Right cardiac atrium (tissue), 5 donors: ENCODE results near the gene SRR. TPM values are rescaled to one million over a fixed set of nuclear protein-coding genes. Genes with fewer than 3 reads are reported as not detected.
A peak's percentile ranks its signal among the peaks of the same experiment; 100 is the strongest.

Source experiments
- ATAC-seq, 2 donors: fragments of 200-7000 bp; cut with Tn5 transposase; one replicate each; pipeline versions ENCODE4 v1.8.0 to v1.9.1; 2020; ENCODE audit warnings: moderate library complexity in 2 of 2, mild to moderate bottlenecking in 1 of 2
- DNase-seq, 3 donors: peaks; one replicate each; pipeline ENCODE4 v3.0.0-alpha.2; 2020
- H3K27ac ChIP-seq: one replicate; pipeline ENCODE4 v1.5.1; 2013; ENCODE audit warnings: mild to moderate bottlenecking, low read length, control low read depth, moderate library complexity
- H3K27me3 ChIP-seq: one replicate; pipeline ENCODE4 v1.6.1; 2013; ENCODE audit not compliant: control insufficient read depth, insufficient read depth
- H3K4me1 ChIP-seq: one replicate; pipeline ENCODE4 v1.6.1; 2013; ENCODE audit warnings: low read length; ENCODE audit not compliant: control insufficient read depth, insufficient read depth
- H3K4me3 ChIP-seq: one replicate; pipeline ENCODE4 v1.5.1; 2013; ENCODE audit warnings: low read length, control low read depth
- H3K9me3 ChIP-seq: one replicate; pipeline ENCODE4 v1.6.1; 2013; ENCODE audit warnings: low read length; ENCODE audit not compliant: control insufficient read depth
- WGBS: extraction: QIAGEN DNeasy Blood & Tissue Kit; methylation state at CpG from one replicate; pipeline ENCODE4 v1.1.7; 2013; 5-methylcytosine and 5-hydroxymethylcytosine counted together
- intact Hi-C, 4 donors: fragments of 100-400 bp; cut with DNase I; formaldehyde crosslinking; loops; one replicate each; pipeline versions ENCODE4 v1.11.0 to v1.14.0; 2022 to 2023
- polyA plus RNA-seq: library from polyadenylated mRNA; stranded (reverse); fragments of 200-250 nt; gene quantifications from one replicate; pipeline ENCODE4 v1.2.3, GENCODE V29; 2013
- total RNA-seq, 4 donors: library from RNA; stranded (reverse); fragmentation: NEBNext Ultra II Directional; extraction: Animal tissue kit (Norgen Biotek cat#: 25700); gene quantifications; one replicate each; pipeline ENCODE4 v1.2.1, GENCODE V29; 2021
- donor health status: healthy with polysubstance abuse.
- donor health status: DM: no; HTN: yes; CAD: no.
- donor health status: DM: no; HTN: no; CAD: no.
- donor health status: DM: no; HTN: yes; CAD: no; lungs with severe emphysema.
- donor health status: DM: yes; HTN: yes; CAD: no.

The SRR gene
- total and polyA plus RNA-seq, 5 donors: 5.2 to 12.5 (median 11.3) TPM

- ATAC-seq (no peak), DNase-seq (no peak)
- no peak overlapping the region for H3K27ac ChIP-seq
- H3K4me1 ChIP-seq: peaks cover 4% of the 10 kb centered on the region
- intact Hi-C loops: no loop called here
- no peaks in the 10 kb centered on the region for H3K9me3 ChIP-seq
- no peak overlapping the region for H3K4me3 ChIP-seq
- H3K27me3 ChIP-seq: no peaks in the 10 kb centered on the region
- WGBS: 46% methylated on average over 3 of the region's 3 CpGs
These were observed 36.9 kb upstream of the SRR start for GRCh38 chr17:2266865-2267228.

DNA sequence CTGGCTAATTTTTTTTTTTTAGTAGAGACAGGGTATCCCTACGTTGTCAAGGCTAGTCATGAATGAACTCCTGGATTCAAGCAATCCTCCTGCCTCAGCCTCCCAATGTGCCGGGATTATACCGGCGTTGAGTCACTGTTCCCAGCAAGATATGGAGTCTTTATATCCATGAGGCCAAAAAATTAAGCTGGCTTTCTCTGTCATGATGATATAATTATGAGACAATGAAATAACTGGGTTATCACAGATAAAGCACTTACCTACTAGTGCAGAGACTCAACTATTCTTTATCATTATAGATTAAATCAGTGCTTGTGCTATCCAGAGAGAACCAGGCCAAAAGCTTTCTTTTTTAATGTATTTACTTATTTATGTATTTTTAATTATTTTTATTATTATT is 36.4 kb upstream of the SRR start:
- ATAC-seq (no peak), DNase-seq (no peak)
- Histone ChIP-seq H3K9me3 (no peaks in the 10 kb centered on the region), H3K4me3 (no peak overlapping the region), H3K27me3 (no peaks in the 10 kb centered on the region), H3K4me1 (peaks cover 4% of the 10 kb centered on the region), H3K27ac (no peak overlapping the region)
- intact Hi-C loops: no loop called here
- 88% methylated on average over 4 of the region's 4 CpGs for WGBS

- WGBS: 95% methylated on average over 3 of the region's 3 CpGs
- DNase-seq: no peak
- H3K27ac ChIP-seq: no peak overlapping the region
- no peaks in the 10 kb centered on the region for H3K9me3 ChIP-seq
- H3K4me3 ChIP-seq: no peak overlapping the region
- no peak for ATAC-seq
- H3K4me1 ChIP-seq: no peaks in the 10 kb centered on the region
- intact Hi-C loops: no loop called here
- H3K27me3 ChIP-seq: no peaks in the 10 kb centered on the region
These were observed 31.6 kb upstream of the SRR start for GRCh38 chr17:2271985-2272702.

DNA sequence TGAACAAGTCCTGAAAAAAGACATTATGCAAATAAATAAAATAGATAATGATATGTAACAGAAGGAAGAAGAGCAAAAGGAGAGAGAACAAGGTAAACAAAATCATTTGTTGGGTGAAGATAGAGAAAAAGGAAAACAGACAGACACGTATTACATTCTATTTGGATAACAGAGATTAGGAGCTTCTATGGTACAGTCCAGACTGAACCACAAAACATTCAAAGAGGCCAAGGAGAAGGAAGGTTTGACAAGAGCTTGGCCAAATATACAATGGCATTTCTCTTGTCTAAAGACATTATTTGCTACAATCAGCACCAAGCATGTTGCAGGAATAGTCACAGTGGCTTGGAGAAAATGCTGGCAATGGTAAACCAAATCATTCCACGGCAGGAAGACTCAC is 29.3 kb upstream of the SRR start:
- no peak overlapping the region for H3K4me3 ChIP-seq
- no peaks in the 10 kb centered on the region for H3K9me3 ChIP-seq
- intact Hi-C loops: no loop called here
- DNase-seq (no peak), ATAC-seq (no peak)
- no peaks in the 10 kb centered on the region for H3K4me1 ChIP-seq
- H3K27ac ChIP-seq: no peak overlapping the region
- no peaks in the 10 kb centered on the region for H3K27me3 ChIP-seq
- WGBS: 74% methylated on average over 2 of the region's 2 CpGs

- ATAC-seq: no peak
- WGBS: 65% methylated on average over 1 of the region's 1 CpG
- Histone ChIP-seq H3K27me3 (no peaks in the 10 kb centered on the region), H3K4me3 (no peak overlapping the region), H3K4me1 (no peaks in the 10 kb centered on the region), H3K27ac (no peak overlapping the region), H3K9me3 (no peaks in the 10 kb centered on the region)
- DNase-seq: no peak
- intact Hi-C loops: no loop called here
These were observed 28.0 kb upstream of the SRR start for GRCh38 chr17:2275722-2276121.

- no peaks in the 10 kb centered on the region for H3K9me3 ChIP-seq
- DNase-seq (no peak), ATAC-seq (no peak)
- no peak overlapping the region for H3K4me3 ChIP-seq
- H3K27ac ChIP-seq: no peak overlapping the region
- 95% methylated on average over 9 of the region's 9 CpGs for WGBS
- intact Hi-C loops: no loop called here
- no peaks in the 10 kb centered on the region for H3K27me3 ChIP-seq
- H3K4me1 ChIP-seq: no peaks in the 10 kb centered on the region
These were observed 26.1 kb upstream of the SRR start for GRCh38 chr17:2277429-2278170.

DNA sequence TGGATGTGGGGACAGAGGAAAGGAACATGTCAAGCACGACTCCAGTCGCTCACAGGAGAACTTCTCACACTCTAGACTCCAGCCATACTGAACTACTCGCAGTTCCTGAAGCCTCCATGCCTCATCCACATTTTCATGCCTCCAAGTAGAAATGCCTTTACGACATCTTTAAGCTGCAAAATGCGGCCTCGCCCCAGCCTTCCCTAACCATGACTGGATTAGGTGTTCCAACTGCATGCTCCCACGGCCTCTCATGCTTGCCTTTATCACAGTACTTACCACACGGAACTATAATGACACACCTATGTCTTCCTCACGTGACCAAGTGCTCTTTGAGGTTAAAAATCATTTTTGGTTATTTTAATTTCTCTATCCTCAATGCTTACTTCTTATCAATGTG is 24.0 kb upstream of the SRR start:
- 93% methylated on average over 9 of the region's 9 CpGs for WGBS
- no peaks in the 10 kb centered on the region for H3K27me3 ChIP-seq
- H3K4me3 ChIP-seq: no peak overlapping the region
- no peaks in the 10 kb centered on the region for H3K4me1 ChIP-seq
- H3K9me3 ChIP-seq: no peaks in the 10 kb centered on the region
- DNase-seq: no peak
- ATAC-seq: no peak
- intact Hi-C loops: no loop called here
- no peak overlapping the region for H3K27ac ChIP-seq

- no peaks in the 10 kb centered on the region for H3K4me1 ChIP-seq
- no peak overlapping the region for H3K27ac ChIP-seq
- peak in 1 of 2 donors; percentile 73 for ATAC-seq
- no peak for DNase-seq
- intact Hi-C loops: no loop called here
- H3K27me3 ChIP-seq: no peaks in the 10 kb centered on the region
- H3K9me3 ChIP-seq: no peaks in the 10 kb centered on the region
- 49% methylated on average over 7 of the region's 7 CpGs for WGBS
- no peak overlapping the region for H3K4me3 ChIP-seq
These were observed 21.4 kb upstream of the SRR start for GRCh38 chr17:2282297-2282873.

- Histone ChIP-seq H3K4me1 (no peaks in the 10 kb centered on the region), H3K27me3 (no peaks in the 10 kb centered on the region), H3K9me3 (no peaks in the 10 kb centered on the region), H3K27ac (no peak overlapping the region), H3K4me3 (no peak overlapping the region)
- ATAC-seq (peak in 1 of 2 donors; percentile 51), DNase-seq (no peak)
- intact Hi-C loops: no loop called here
- WGBS: 85% methylated on average over 7 of the region's 7 CpGs
These were observed 20.4 kb upstream of the SRR start for GRCh38 chr17:2283302-2283701.

GRCh38 chr17:2289878-2290478 is 13.8 kb upstream of the SRR start:
- Histone ChIP-seq H3K27me3 (no peaks in the 10 kb centered on the region), H3K9me3 (no peaks in the 10 kb centered on the region), H3K4me1 (no peaks in the 10 kb centered on the region), H3K4me3 (no peak overlapping the region), H3K27ac (no peak overlapping the region)
- intact Hi-C loops: no loop called here
- WGBS: 93% methylated on average over 5 of the region's 5 CpGs
- DNase-seq (no peak), ATAC-seq (no peak)

- H3K4me1 ChIP-seq: peaks cover 4% of the 10 kb centered on the region
- DNase-seq: no peak
- intact Hi-C loops: no loop called here
- H3K27ac ChIP-seq: no peak overlapping the region
- 84% methylated on average over 2 of the region's 2 CpGs for WGBS
- ATAC-seq: no peak
- H3K4me3 ChIP-seq: no peak overlapping the region
- H3K27me3 ChIP-seq: no peaks in the 10 kb centered on the region
- no peaks in the 10 kb centered on the region for H3K9me3 ChIP-seq
These were observed 11.7 kb upstream of the SRR start for GRCh38 chr17:2292100-2292499.
